Stimulated activated CD4-positive, alpha-beta T cell treated with anti-CD3 and anti-CD28 coated beads, Interleukin-1b, Interleukin-23, amount 100 ng/mL, for 48 hours (primary cell): ENCODE measurements around the gene IFNAR1.
"Not testable (repeated sequence)": the region's sequence is repeated elsewhere in the genome, so short reads cannot be mapped to it uniquely, and the experiment has no call there.

Experiments used
- DNase-seq: peaks from one replicate; pipeline ENCODE4 v3.0.0-alpha.2; 2020

Gene IFNAR1

GRCh38 chr21:33379934-33380333 is 55.2 kb downstream of the IFNAR1 start:
- DNase-seq = not testable (repeated sequence)

DNA sequence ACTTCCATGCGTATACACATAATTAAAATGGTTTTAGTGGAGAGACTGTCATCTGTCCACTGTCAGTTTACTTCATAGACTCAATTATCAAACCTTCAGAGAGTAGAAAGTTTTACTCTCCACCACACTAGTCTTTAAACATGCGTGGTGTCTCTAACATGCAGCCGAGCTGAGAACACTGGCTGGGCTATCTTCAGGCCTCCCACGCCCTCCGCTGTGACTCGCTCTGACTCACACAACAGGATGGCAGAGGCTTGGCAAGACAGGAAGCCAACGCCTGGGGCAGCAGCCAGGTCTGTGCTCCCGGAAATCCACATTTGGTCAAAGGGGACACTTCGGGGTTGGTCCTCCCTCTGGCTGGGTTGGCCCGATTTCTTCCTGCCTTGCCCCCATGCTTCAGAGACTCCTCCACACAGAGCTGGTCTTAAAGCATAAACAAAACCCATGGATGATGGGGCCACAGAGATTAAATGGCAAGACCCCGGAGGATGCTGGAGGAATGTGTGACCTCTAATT is 55.8 kb downstream of the IFNAR1 start:
- peak; percentile 94 for DNase-seq

DNA sequence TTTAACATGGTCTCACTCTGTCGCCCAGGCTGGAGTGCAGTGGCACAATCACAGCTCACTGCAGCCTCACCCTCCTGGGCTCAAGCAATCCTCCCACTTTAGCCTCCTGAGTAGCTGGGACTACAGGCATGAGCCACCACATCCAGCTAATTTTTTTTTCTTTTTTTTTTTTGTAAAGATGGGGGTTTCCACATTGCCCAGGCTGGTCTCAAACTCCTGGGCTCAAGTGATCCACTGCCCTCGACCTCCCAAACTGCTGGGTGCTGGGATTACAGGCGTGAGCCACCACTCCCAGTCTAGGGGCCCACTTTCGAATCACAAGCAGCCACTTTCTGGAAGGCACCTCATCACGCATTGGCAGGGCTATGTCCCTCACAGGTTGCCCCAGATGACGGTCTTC is 56.6 kb downstream of the IFNAR1 start:
- DNase-seq = not testable (repeated sequence)

GRCh38 chr21:33383056-33383888 is 58.5 kb downstream of the IFNAR1 start:
- DNase-seq = peak; percentile 76

DNA sequence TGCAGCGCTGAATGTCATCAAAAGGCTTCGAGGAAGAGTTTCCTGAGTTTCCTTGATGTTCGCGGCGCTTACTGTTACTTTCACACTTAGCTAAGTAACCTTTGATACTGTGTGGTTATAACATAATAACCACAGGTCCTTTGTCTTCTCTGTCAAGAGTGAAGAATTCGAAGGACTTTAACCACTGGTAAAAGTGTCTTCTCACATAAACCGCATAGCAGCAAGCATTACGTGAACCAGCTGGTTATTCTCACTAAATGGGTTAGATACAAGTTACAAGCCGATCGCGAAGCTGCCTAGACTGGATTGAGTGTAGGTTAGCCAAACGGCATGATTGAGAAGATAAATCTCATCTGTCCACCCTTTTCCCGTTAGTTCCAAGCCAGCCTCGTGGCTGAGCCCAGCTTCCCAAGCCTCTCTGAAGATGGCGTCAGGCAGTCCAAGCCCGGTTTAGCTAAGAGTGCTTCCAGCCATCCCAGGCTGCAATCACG is 60.1 kb downstream of the IFNAR1 start:
- DNase-seq = no peak

- DNase-seq = no peak
Measured at GRCh38 chr21:33386222-33386784, 61.5 kb downstream of the IFNAR1 start.

DNA sequence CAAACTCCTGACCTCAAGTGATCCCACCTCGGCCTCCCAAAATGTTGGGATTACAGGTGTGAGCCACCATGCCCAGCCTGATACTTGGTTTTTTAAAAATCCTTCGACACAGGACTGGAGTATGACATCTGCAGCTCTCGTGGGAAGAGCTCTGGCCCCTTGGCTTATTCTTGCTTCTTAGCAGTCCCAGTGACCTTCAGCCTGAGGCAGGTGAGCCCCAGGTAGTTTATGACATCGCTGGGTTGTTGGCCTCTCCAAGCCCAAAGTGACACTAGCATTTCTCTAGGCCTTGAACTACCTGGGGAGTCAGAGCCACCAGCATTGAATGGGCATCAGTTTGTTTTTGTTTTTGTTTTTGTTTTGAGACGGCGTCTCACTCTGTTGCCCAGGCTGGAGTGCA is 62.5 kb downstream of the IFNAR1 start:
- no peak for DNase-seq

DNA sequence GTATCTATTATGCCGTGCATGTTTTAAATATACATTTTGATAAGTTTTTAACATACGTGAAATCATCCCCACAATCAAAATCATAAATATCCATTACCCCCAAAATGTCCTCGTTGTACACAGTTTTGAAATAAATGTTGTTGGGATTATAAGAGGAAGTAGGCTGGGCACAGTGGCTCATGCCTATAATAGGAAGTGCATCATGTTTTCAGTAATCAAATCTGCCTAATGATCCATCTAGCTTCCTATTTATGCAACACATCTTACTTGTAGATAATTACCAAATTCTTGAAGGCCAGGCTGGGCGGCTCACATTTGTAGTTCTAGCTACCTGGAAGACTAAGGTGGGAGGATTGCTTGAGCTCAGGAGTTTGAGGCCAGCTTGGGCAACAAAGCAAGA is 63.4 kb downstream of the IFNAR1 start:
- no peak for DNase-seq

GRCh38 chr21:33390479-33390878 is 65.7 kb downstream of the IFNAR1 start:
- no peak for DNase-seq

GRCh38 chr21:33391656-33392055 is 66.9 kb downstream of the IFNAR1 start:
- no peak for DNase-seq

DNA sequence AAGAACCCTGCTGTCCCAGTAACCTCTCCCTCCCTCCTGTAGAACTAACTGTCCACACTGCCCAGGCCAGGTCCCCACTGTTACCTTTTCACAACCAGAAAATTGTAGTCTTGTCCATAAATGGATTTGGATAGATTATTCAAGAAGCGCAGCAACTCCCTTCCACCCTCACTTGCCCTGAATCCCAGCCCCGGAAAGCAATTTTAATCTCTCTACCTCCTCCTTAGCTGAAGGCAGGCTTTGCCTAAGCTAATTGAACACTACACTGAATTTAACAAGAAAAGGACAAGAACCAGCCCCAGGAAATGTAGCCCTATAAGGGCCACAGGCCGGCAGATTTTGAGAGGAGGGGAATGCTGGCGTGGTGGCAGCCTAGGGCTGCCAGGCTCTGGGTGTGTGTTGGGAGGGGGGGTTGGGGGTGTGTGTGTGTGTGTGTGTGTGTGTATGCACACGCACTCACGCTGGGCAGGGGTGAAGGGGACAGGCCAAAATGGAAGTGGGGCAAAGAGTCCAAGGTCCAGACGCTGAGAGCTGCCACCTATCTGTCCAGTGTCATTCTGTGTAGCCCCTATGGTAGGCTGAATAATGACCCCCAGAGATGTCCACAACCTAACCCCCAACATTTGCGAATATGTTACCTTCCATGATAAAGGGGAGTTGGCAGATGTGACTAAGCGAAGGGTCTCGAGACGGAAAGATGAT is 67.7 kb downstream of the IFNAR1 start:
- no peak for DNase-seq

- DNase-seq = no peak
Measured at GRCh38 chr21:33393348-33393747, 68.6 kb downstream of the IFNAR1 start.

DNA sequence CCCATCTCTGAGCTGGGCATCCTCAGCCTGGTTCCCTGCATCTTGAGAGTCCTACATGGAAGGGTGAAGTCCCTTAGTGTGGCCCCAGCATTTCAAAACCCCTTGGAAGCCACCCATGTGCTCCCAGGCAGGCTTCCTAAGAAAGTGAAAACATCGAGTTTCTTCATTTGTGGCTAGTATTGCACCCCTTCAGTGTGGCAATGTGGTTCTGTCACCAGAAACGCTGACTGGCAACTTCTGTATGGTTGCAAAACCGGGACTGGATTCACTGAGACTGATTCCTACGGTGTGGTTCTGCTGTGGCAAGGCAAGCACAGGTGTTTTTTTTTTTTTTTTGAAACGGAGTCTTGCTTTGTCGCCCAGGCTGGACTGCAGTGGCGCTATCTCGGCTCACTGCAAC is 69.5 kb downstream of the IFNAR1 start:
- DNase-seq = no peak

DNA sequence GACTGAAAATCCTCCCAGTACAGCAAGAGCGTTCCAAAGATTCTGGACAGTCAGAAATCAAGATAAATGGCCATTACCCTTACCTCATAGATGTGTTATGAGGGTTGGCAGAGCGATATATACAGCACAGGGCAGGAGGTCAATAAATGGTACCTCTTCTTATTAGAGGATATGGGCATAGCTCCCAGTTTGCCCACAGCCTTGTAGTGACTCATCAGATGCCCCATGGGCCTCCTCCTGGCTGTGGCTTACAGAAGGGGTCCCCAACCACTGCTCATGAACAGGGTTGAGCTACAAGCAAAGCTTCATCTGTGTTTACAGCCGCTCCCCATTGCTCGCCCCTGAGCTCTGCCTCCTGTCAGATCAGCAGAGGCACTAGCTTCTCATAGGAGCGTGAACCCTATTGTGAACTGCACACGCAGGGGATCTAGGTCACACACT is 71.1 kb downstream of the IFNAR1 start:
- DNase-seq = no peak

GRCh38 chr21:33396436-33396835 is 71.7 kb downstream of the IFNAR1 start:
- no peak for DNase-seq

DNA sequence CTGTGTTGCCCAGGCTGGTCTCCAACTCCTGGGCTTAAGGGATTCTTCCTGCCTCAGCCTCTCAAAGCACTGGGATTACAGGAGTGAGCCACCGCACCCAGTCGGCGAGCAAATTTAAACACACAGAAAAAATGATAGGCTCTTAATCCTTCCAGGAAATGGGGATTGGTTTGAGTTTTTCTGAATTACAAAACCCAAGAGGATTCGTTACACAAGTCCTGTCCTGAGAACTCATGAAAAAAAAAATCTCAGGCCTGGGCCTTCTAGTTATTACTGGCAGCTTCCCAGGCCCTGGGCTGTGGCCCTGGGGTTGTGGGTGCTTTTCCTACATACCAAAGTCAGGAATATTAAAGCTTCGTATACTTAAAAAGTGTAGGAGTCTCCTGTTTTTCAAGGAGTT is 72.2 kb downstream of the IFNAR1 start:
- no peak for DNase-seq

GRCh38 chr21:33397717-33398116 is 72.9 kb downstream of the IFNAR1 start:
- no peak for DNase-seq

GRCh38 chr21:33398361-33398760 is 73.6 kb downstream of the IFNAR1 start:
- no peak for DNase-seq

GRCh38 chr21:33401630-33401992 is 76.8 kb downstream of the IFNAR1 start:
- DNase-seq = no peak

DNA sequence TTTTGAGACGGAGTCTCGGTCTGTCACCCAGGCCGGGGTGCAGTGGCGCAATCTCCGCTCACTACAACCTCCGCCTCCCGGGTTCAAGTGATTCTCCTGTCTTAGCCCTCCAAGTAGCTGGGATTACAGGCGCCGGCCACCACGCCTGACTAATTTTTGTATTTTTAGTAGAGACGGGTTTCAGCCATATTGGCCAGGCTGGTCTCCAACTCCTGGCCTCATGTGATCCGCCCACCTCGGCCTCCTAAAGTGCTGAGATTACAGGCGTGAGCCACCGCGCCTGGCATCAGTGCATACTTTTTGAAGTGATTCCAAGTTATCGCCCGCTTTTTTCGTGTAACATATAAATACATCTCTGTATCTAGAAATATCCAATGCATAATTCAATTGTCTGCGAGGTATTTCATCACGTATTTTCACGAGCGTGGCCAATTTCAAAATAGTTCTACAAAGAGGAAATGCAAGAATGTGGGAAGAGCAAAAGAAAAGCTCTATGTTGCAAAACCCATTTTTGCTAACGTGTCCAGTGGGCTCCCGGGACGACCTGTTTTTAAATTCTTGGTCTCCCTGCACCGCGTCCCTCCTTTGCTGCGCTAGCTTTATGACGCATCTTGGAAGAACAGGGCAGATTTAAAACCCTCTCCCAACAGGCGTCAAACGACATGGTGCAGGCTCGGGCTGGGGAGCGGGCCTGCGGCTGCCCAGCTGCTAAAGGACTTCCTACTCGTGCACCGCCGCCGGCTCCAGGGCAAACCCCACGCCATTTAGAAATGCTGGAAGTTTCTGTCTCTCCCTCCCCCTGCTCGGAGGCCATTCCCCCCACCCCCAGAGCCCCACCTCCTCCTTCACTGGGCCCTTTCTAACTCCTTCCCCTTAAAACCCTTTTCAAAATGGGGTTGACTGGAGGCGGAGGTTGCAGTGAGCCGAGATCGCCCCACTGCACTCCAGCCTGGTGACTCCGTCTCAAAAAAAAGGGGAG is 77.5 kb downstream of the IFNAR1 start:
- DNase-seq = no peak

DNA sequence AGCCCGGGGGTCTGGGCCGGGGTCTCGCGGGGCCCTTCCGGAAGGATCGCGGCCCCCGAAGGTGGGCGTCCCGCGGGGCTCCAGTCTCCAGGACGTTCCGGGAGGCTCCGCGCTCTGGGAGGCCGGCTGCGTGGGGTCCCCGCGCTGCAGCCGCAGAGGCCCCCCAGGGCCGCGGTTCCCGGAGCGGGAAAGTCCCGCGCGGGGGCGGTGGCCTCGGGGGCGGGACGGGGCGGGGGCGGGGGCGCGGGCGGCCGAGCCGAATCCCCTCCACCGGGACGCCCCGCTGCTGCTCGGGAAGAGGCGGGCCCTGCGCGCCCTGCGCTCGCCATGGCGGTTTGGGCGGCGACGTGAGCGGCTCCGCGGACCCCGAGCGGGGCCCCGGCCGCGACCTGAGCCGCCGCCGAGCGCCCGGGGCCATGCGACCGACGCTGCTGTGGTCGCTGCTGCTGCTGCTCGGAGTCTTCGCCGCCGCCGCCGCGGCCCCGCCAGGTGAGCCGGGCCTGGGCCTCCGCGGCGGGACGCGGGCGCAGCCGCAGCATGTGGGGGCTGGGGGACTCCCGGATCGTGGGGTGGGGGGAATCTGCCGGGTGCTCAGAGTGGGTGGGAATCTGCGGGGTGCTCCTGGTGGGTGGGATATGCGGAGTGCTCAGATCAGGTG is 78.5 kb downstream of the IFNAR1 start, which contains the start of gene IFNGR2:
Gene IFNGR2 (plus strand): TSS at position 286 of the 658 bp plus-strand sequence. CDS start 131 bp downstream, at position 417.
- DNase-seq = peak; percentile 11
